ENCODE data around the gene ARL15. TPM values are rescaled to one million over a fixed set of nuclear protein-coding genes. Genes with fewer than 3 reads are reported as not detected.
A peak's percentile ranks its signal among the peaks of the same experiment; 100 is the strongest.

ARL15 gene
- total and polyA plus RNA-seq, 4 donors = 5.7 to 66.2 (median 14.9) TPM

- Histone ChIP-seq H3K4me3 (no peak overlapping the region), H3K4me1 (ENCODE audit: control insufficient read depth in 5 of 5, insufficient read depth in 5 of 5, low read length in 5 of 5) (peaks cover 0 to 17% (median 0%) of the 10 kb centered on the region in 5 donors), H3K9ac (ENCODE audit: insufficient read depth in 1 of 2, low read length in 2 of 2) (no peak overlapping the region), H3K27me3 (ENCODE audit: control insufficient read depth in 3 of 3, insufficient read depth in 3 of 3, low read length in 2 of 3) (no peaks in the 10 kb centered on the region), H3K27ac (ENCODE audit: low read depth in 1 of 2, low read length in 1 of 2) (no peak overlapping the region), H3K9me3 (ENCODE audit: control insufficient read depth in 4 of 4, insufficient read depth in 3 of 4, low read length in 3 of 4) (no peaks in the 10 kb centered on the region), H3K36me3 (ENCODE audit: control insufficient read depth in 4 of 4, insufficient read depth in 4 of 4, low read length in 4 of 4) (no peaks in the 10 kb centered on the region)
- no peak for ATAC-seq (ENCODE audit: insufficient read depth, low FRiP score)
- WGBS, 2 donors = 90 to 92% methylated on average over 8 of the region's 8 CpGs
- TF ChIP-seq CTCF (IDR thresholded peaks at IDR 0.05; ENCODE audit: control extremely low read depth, extremely low read depth) = no peak
- no peak for DNase-seq
These were observed 124.3 kb downstream of the ARL15 start for GRCh38 chr5:54186108-54186507.

- no peak for DNase-seq
- Histone ChIP-seq H3K27me3 (ENCODE audit: control insufficient read depth in 3 of 3, insufficient read depth in 3 of 3, low read length in 2 of 3) (no peaks in the 10 kb centered on the region), H3K36me3 (ENCODE audit: control insufficient read depth in 4 of 4, insufficient read depth in 4 of 4, low read length in 4 of 4) (no peaks in the 10 kb centered on the region), H3K9me3 (ENCODE audit: control insufficient read depth in 4 of 4, insufficient read depth in 3 of 4, low read length in 3 of 4) (no peaks in the 10 kb centered on the region), H3K9ac (ENCODE audit: insufficient read depth in 1 of 2, low read length in 2 of 2) (no peak overlapping the region), H3K27ac (ENCODE audit: low read depth in 1 of 2, low read length in 1 of 2) (no peak overlapping the region), H3K4me3 (no peak overlapping the region), H3K4me1 (ENCODE audit: control insufficient read depth in 5 of 5, insufficient read depth in 5 of 5, low read length in 5 of 5) (peaks cover 0 to 17% (median 2%) of the 10 kb centered on the region in 5 donors)
- WGBS, 2 donors = 83 to 85% methylated on average over 2 of the region's 2 CpGs
- no peak for TF ChIP-seq CTCF (IDR thresholded peaks at IDR 0.05; ENCODE audit: control extremely low read depth, extremely low read depth)
- ATAC-seq (ENCODE audit: insufficient read depth, low FRiP score) = no peak
These were observed 125.6 kb downstream of the ARL15 start for GRCh38 chr5:54184806-54185205.

- Histone ChIP-seq H3K36me3 (ENCODE audit: control insufficient read depth in 4 of 4, insufficient read depth in 4 of 4, low read length in 4 of 4) (no peaks in the 10 kb centered on the region), H3K4me3 (no peak overlapping the region), H3K27ac (ENCODE audit: low read depth in 1 of 2, low read length in 1 of 2) (no peak overlapping the region), H3K27me3 (ENCODE audit: control insufficient read depth in 3 of 3, insufficient read depth in 3 of 3, low read length in 2 of 3) (no peaks in the 10 kb centered on the region), H3K9ac (ENCODE audit: insufficient read depth in 1 of 2, low read length in 2 of 2) (no peak overlapping the region), H3K9me3 (ENCODE audit: control insufficient read depth in 4 of 4, insufficient read depth in 3 of 4, low read length in 3 of 4) (no peaks in the 10 kb centered on the region), H3K4me1 (ENCODE audit: control insufficient read depth in 5 of 5, insufficient read depth in 5 of 5, low read length in 5 of 5) (peaks cover 0 to 15% (median 11%) of the 10 kb centered on the region in 5 donors)
- TF ChIP-seq CTCF (IDR thresholded peaks at IDR 0.05; ENCODE audit: control extremely low read depth, extremely low read depth) = no peak
- 81 to 90% methylated on average over 7 of the region's 7 CpGs for WGBS, 2 donors
- peak in 2 of 3 donors; percentile 17 to 24 for DNase-seq
- ATAC-seq (ENCODE audit: insufficient read depth, low FRiP score) = no peak
These were observed 129.7 kb downstream of the ARL15 start for GRCh38 chr5:54180630-54181031.

- DNase-seq = peak in 1 of 3 donors; percentile 25
- no peak for ATAC-seq (ENCODE audit: insufficient read depth, low FRiP score)
- Histone ChIP-seq H3K4me1 (ENCODE audit: control insufficient read depth in 5 of 5, insufficient read depth in 5 of 5, low read length in 5 of 5) (peaks cover 0 to 15% (median 8%) of the 10 kb centered on the region in 5 donors), H3K36me3 (ENCODE audit: control insufficient read depth in 4 of 4, insufficient read depth in 4 of 4, low read length in 4 of 4) (no peaks in the 10 kb centered on the region), H3K9me3 (ENCODE audit: control insufficient read depth in 4 of 4, insufficient read depth in 3 of 4, low read length in 3 of 4) (no peaks in the 10 kb centered on the region), H3K9ac (ENCODE audit: insufficient read depth in 1 of 2, low read length in 2 of 2) (no peak overlapping the region), H3K27me3 (ENCODE audit: control insufficient read depth in 3 of 3, insufficient read depth in 3 of 3, low read length in 2 of 3) (no peaks in the 10 kb centered on the region), H3K27ac (ENCODE audit: low read depth in 1 of 2, low read length in 1 of 2) (no peak overlapping the region), H3K4me3 (no peak overlapping the region)
- TF ChIP-seq CTCF (IDR thresholded peaks at IDR 0.05; ENCODE audit: control extremely low read depth, extremely low read depth) = no peak
- 67 to 83% methylated on average over 4 of the region's 4 CpGs for WGBS, 2 donors
These were observed 131.4 kb downstream of the ARL15 start for GRCh38 chr5:54178991-54179390.

All from lung (tissue), 12 donors.